ENCODE data around the gene GOLGA6C.
"Not testable (repeated sequence)": the region's sequence is repeated elsewhere in the genome, so short reads cannot be mapped to it uniquely, and the experiment has no call there.

The GOLGA6C gene

DNA sequence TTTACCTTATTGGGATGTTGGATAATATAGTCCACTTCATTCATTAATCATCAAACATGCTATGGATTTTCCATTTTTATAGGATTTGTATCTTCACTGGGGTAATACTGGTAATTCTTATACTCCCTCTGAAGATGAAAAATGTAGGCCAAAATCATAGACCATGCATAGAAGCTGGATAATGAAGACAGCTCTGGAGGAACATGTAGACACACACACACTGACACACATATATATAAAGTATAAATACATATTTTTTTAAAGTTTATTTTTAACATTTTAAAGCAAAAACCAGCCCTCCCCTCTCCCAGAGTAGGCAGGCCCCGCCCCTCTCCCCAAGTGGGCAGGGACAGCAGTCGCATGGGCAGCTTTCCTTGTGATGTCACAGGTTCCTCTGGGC lies at the start of gene GOLGA6C:
Gene GOLGA6C (plus strand): TSS at position 301 of the 400 bp plus-strand sequence. CDS start 265 bp downstream, outside the sequence.
- DNase-seq; intact Hi-C loops (cut with DNase I): not testable (repeated sequence)

DNA sequence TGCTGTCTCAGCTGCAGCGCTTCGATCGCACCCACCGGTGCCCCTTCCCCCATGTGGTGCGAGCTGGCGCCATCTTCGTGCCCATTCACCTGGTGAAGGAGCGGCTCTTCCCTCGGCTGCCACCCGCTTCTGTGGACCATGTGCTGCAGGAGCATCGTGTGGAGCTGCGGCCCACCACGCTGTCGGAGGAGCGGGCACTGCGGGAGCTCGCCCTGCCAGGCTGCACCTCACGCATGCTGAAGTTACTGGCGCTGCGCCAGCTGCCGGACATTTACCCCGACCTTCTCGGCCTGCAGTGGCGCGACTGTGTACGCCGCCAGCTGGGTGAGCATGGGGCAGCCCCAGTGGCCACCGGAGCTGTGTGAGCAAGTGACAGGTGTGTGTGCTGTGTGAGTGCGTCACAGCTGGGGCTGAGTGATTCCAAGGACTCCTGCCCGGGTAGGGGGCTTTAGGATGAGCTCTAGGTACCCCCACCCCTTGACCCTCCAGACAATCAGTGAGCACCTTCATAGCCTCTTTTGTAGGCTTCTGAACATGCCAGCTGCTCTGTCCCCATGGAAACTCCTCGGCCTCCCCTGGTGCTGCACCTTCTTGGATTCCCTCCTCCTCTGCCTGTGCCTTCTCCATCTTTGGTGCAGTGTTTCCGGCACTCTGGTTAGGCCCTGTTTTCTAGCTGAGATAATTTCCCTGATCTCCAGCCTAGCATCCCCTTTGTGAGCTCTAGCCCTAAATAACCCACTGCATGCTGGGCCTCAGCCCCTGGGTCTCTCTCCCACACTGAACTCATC lies 49.4 kb upstream of the GOLGA6C start:
- intact Hi-C loops (cut with DNase I), result loop anchor here (10.0 kb wide), 1 partner anchor 136 kb away; the partner anchor contains the start of gene NEIL1
- peak in 1 of 10 donors; percentile 80 for DNase-seq

GRCh38 chr15:75209289-75209676 lies 48.9 kb upstream of the GOLGA6C start:
- intact Hi-C loops (cut with DNase I), result loop anchor here (10.0 kb wide), 1 partner anchor 136 kb away; the partner anchor contains the start of gene NEIL1
- DNase-seq, result no peak

DNA sequence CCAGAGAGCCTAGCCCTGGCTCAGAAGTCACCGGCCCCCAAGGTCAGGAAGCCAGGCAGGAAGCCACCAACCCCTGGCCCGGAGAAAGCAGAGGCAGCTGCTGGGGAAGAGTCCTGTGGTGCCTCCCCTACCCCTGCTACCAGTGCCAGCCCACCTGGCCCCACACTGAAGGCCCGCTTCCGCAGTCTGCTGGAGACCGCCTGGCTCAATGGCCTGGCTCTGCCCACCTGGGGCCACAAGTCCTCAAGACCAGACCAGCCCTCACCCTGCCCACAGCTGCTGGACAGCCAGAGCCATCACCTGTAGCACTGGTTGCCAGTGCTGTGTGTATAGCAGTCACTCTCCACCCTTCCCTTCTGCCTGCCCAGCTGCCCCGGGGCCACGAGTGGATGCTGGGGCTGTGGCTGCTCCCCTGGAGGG lies 47.3 kb upstream of the GOLGA6C start:
- DNase-seq, result no peak
- intact Hi-C loops (cut with DNase I), result no loop called here

DNA sequence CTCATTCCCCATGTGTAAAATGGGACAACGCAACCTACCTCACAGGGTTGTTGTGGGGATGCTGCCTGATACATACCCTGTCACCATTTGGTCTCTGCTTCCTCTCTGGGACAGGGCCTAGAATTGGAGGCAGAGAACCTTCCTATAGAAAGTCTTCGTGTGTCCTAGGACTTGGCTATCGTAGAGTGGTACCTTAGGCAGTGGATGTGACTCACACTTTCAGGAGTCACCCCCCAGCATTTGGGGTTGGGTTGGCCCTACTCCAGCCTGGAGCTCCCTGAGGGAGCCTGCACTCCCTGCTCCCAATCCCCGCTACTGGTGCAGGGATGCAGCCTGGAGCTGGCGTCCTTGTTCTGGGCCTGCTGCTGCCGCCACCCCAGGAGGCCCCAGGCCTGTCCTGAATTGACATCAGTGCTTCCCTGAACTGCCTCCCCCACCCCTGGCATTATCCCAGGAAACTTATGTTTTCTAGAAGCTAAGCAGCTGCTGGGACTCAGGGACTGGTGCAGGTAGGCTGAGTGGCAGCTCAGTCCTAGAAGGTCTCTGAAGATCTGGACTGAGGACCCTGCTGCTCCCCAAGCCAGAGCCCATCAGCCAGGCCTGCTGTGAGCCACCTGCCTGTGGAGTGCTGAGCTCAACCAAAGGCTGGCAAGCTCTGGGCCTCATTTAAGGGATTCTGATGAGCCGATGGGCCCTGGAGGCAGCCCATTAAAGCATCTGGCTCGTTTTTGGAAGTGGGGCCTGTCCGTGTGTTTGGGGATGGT lies 46.5 kb upstream of the GOLGA6C start:
- DNase-seq, result no peak
- intact Hi-C loops (cut with DNase I), result no loop called here

- intact Hi-C loops (cut with DNase I), result no loop called here
- no peak for DNase-seq
Observed at GRCh38 chr15:75212200-75212858, 45.8 kb upstream of the GOLGA6C start.

- no peak for DNase-seq
- intact Hi-C loops (cut with DNase I), result no loop called here
Observed at GRCh38 chr15:75213212-75213767, 44.8 kb upstream of the GOLGA6C start.

- no peak for DNase-seq
- intact Hi-C loops (cut with DNase I), result no loop called here
Observed at GRCh38 chr15:75213768-75214221, 44.3 kb upstream of the GOLGA6C start.

DNA sequence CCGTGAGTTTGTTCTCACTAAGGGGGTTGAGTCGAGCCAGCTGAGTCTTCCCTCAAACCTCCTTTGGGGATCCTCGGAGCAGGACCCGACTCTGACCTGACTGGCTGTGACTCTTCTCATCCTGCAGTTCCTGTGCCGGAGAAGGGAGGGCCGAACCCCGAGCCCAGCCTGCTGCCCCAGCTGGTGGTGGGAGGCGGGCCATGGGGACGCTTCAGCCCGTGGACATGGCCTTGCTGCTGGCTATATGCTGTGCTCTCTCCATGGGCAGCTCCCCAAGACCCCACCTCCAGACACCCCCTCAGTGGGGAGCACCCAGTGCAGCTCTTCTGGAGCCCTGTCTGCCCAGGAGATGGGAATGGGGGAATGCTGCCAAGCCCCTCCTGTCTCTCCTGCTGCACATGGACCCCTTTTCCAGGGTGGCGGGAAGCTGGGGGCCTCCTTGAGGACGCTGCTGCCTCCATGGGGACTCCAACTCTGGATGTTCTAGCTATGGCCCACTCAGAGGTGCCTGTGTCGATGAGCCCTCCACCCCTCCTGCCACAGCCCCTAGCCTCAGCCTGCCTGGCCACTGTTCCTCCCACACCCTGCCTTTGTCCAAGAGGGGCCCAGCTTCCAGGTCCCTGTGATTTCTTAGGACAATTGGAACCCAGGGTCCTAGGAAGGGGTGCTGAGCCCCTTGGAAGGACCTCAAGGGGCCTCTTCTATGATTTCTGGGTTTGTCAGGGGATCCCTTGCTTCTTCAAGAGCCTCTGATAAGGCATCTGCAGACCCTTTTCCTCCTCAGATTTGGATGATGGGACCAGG lies 43.6 kb upstream of the GOLGA6C start:
- no peak for DNase-seq
- intact Hi-C loops (cut with DNase I), result no loop called here

DNA sequence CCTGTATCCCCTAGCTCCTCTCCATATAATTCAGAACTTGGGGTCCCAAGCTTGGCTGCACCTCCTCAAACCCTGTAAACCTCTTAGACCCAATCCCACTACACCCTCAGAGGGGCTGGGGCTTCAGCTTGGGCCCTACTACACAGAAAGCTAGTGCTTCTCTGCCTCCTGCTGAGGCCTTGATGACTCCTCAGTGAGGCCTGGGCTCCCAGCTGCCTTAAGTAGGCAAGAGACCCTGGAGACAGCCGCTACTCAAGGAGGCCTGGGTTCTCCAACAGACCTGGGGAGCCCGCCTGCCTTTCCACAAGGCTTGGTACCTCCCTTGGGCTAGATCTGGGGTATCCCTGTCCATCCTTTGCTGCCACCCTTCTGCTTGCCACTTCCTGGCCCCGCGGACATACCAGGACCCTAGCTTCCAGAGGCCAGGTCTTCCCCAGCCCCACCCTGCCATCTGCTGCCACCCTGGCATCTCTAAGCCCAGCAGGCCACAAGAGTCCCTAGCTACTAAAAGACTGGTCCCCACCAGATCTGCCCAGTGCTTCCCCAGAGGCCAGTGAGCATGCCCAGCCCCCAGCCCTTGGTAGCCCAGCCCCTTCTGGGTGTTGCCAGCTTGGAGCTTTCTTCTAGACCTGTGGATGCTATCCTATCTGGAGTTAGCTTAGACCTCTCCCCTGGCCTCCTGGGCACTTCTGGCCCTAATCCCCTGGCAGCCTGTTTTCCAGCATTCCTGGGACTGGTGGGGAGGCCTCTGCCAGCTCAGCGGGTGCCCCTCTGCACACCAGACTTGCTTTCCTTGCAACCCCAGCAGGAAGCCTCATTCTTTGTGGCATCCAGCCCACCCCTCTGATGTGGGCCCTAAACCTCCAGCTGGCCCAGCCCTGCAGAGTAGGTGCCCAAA lies 42.8 kb upstream of the GOLGA6C start:
- intact Hi-C loops (cut with DNase I), result no loop called here
- DNase-seq, result no peak

GRCh38 chr15:75217012-75217411 lies 41.1 kb upstream of the GOLGA6C start:
- intact Hi-C loops (cut with DNase I), result no loop called here
- no peak for DNase-seq

DNA sequence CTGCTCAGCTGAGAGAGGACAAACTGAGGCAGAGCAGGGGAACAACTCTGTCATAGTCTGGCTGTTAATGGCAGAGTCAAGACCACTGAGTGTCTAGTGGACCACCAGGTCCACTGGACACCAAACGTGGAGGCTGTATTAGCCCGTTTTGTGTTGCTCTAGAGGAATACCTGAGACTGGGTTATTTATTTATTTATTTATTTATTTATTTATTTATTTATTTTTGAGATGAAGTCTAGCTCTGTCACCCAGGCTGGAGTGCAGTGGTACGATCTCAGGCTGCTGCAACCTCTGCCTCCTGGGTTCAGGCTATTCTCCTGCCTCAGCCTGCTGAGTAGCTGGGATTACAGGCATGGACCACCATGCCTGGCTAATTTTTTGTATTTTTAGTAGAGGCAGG lies 40.6 kb upstream of the GOLGA6C start:
- intact Hi-C loops (cut with DNase I); DNase-seq: not testable (repeated sequence)

DNA sequence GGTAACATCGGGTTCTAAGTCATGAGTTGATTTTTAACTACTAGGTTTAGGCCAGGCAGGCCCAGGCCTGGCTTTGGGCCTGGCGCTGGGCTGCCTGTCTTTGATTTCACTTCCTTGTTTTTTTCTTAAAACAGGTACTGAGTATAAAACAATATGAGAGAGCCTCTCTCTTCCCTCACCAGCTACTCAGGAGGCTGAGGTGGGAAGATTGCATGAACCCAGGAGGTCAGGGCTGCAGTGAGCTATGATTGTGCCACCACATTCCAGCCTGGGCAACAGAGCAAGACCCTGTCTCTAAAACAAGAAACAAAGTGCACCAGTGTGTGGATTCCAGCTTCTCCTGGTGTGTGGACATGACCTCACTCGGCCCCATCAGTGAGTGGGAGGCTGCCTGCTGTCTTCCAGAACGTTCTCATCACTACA lies 38.6 kb upstream of the GOLGA6C start:
- DNase-seq; intact Hi-C loops (cut with DNase I): not testable (repeated sequence)

GRCh38 chr15:75223688-75224087 lies 34.4 kb upstream of the GOLGA6C start:
- intact Hi-C loops (cut with DNase I), result no loop called here
- DNase-seq, result peak in 1 of 10 donors; percentile 39

- intact Hi-C loops (cut with DNase I), result no loop called here
- DNase-seq, result peak in 1 of 10 donors; percentile 56
Observed at GRCh38 chr15:75224281-75224680, 33.9 kb upstream of the GOLGA6C start.

- DNase-seq, result peak in 3 of 10 donors; percentile 30 to 61 (median 48)
- intact Hi-C loops (cut with DNase I), result not testable (repeated sequence)
Observed at GRCh38 chr15:75225102-75225836, 32.9 kb upstream of the GOLGA6C start.

GRCh38 chr15:75225951-75226732 lies 32.0 kb upstream of the GOLGA6C start:
- DNase-seq, result peak in 3 of 10 donors; percentile 37 to 80 (median 80)
- intact Hi-C loops (cut with DNase I), result no loop called here

All from posterior cingulate gyrus (tissue), 11 donors.